C4-2B (cell line): ENCODE results near the gene FCHSD2.

Experiments used
- ZFX ChIP-seq: fragments of 450-650 bp; IDR thresholded peaks from 2 replicates; pipeline ENCODE4 v1.6.1; 2017
- TF ChIP-seq, protein P1 (sequence below): fragments of 450-650 bp; conservative IDR thresholded peaks from 2 replicates; pipeline ENCODE4 v1.5.1; 2017; ENCODE audit warnings: mild to moderate bottlenecking

DNA sequence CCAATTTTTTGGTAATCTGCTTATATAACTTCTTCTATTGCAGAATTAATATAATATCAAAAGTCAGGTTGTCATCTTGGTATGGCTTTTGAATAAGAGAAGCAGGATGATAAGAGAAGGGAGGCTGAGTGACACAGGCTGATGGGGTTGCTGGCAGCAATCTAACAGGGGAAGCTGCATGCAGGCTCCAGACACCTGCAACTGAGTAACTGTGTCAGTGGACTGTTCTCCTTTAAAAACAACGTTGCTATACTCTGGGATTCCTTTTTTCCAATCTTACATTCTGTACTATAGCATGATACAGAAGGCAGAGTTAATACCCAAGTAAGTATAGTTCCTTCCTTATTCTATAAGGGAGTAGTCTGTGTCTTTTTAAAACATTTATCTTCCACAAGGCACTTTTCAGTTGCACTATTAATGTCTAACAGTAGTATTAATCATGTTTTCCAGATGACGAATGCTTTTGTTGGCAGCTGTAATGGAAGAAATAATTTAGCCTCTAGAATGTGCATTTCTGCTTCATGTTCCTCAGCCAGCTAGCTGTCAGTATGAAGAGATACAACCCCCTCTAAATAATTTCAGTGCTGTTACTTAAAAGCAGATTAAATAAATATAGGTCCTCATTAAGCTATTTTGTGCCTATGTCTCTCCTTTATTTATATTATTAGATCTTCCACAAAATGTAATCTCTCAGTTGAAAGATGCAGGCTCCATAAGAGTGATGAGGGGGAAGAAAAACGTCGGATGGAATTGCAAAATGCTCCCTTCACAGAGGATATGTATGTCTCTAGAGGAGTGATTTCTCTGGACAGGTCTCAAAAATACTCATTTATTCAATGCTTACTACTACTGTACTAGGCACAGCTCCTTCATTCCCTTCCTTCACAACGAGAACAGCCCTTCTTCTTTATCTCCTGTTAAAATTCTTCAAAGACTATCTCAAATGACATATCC lies 277.1 kb downstream of the FCHSD2 start:
- TF ChIP-seq, protein P1, sequence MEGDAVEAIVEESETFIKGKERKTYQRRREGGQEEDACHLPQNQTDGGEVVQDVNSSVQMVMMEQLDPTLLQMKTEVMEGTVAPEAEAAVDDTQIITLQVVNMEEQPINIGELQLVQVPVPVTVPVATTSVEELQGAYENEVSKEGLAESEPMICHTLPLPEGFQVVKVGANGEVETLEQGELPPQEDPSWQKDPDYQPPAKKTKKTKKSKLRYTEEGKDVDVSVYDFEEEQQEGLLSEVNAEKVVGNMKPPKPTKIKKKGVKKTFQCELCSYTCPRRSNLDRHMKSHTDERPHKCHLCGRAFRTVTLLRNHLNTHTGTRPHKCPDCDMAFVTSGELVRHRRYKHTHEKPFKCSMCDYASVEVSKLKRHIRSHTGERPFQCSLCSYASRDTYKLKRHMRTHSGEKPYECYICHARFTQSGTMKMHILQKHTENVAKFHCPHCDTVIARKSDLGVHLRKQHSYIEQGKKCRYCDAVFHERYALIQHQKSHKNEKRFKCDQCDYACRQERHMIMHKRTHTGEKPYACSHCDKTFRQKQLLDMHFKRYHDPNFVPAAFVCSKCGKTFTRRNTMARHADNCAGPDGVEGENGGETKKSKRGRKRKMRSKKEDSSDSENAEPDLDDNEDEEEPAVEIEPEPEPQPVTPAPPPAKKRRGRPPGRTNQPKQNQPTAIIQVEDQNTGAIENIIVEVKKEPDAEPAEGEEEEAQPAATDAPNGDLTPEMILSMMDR, result no peak
- no peak for TF ChIP-seq ZFX
